ENCODE measurements around the gene BZW2.

GRCh38 chr7:16626388-16626787 lies 19.6 kb upstream of the BZW2 start:
- TF ChIP-seq CTCF (IDR thresholded peaks at IDR 0.05) (no peak), EZH2phosphoT487 (IDR thresholded peaks at IDR 0.05) (no peak), EZH2 (IDR thresholded peaks at IDR 0.05) (no peak)
